Astrocyte (in vitro differentiated cells and primary cell): ENCODE results near the gene KSR2. TPM values are rescaled to one million over a fixed set of nuclear protein-coding genes. Genes with fewer than 3 reads are reported as not detected.

Experiments used
- DNase-seq: peaks from one replicate; pipeline ENCODE4 v3.0.0-alpha.2; 2010; ENCODE audit warnings: low read depth
- FAIRE-seq: peaks from 2 replicates; lab custom pipeline; 2011; peaks lifted over from hg19 to GRCh38; lab: Jason Lieb, UNC
- H2AFZ ChIP-seq: 2 replicates; pipeline ENCODE4 v1.6.0; 2012; ENCODE audit warnings: low read depth, low read length, inconsistent platforms
- H3K27ac ChIP-seq: 2 replicates; pipeline ENCODE4 v1.5.1; 2011; ENCODE audit warnings: low read depth, low read length, inconsistent platforms
- H3K27me3 ChIP-seq: 2 replicates; pipeline ENCODE4 v1.6.0; 2011; ENCODE audit warnings: low read length, inconsistent platforms; ENCODE audit not compliant: insufficient read depth
- H3K36me3 ChIP-seq: 2 replicates; pipeline ENCODE4 v1.5.1; 2011; ENCODE audit warnings: low read length, inconsistent platforms; ENCODE audit not compliant: insufficient read depth
- H3K4me1 ChIP-seq: 2 replicates; pipeline ENCODE4 v1.5.1; 2011; ENCODE audit warnings: low read length, inconsistent platforms; ENCODE audit not compliant: insufficient read depth
- H3K4me2 ChIP-seq: 2 replicates; pipeline ENCODE4 v1.6.0; 2012; ENCODE audit warnings: low read length, inconsistent platforms
- H3K4me3 ChIP-seq: 2 replicates; pipeline ENCODE4 v1.5.1; 2011; ENCODE audit warnings: low read depth, mild to moderate bottlenecking, low read length, inconsistent platforms; ENCODE audit not compliant: insufficient read depth
- H3K79me2 ChIP-seq: 2 replicates; pipeline ENCODE4 v1.6.0; 2012; ENCODE audit warnings: mild to moderate bottlenecking, low read length, inconsistent platforms; ENCODE audit not compliant: insufficient read depth
- H3K9ac ChIP-seq: 2 replicates; pipeline ENCODE4 v1.6.0; 2012; ENCODE audit warnings: mild to moderate bottlenecking, low read length, inconsistent platforms
- H3K9me3 ChIP-seq: 2 replicates; pipeline ENCODE4 v1.5.1; 2012; ENCODE audit warnings: low read depth, mild to moderate bottlenecking, low read length, inconsistent platforms; ENCODE audit not compliant: insufficient read depth
- H4K20me1 ChIP-seq: 2 replicates; pipeline ENCODE4 v1.6.0; 2012; ENCODE audit warnings: low read length, inconsistent platforms; ENCODE audit not compliant: insufficient read depth
- H3K27ac Mint-ChIP-seq: one replicate; pipeline ENCODE4 v1.8.0; 2021; ENCODE audit warnings: mild to moderate bottlenecking, mixed read lengths; ENCODE audit not compliant: unreplicated experiment
- H3K27me3 Mint-ChIP-seq: one replicate; pipeline ENCODE4 v1.8.0; 2021; ENCODE audit warnings: low read depth, mixed read lengths; ENCODE audit not compliant: unreplicated experiment
- H3K36me3 Mint-ChIP-seq: one replicate; pipeline ENCODE4 v1.8.0; 2021; ENCODE audit warnings: low read depth, mixed read lengths; ENCODE audit not compliant: unreplicated experiment
- H3K4me1 Mint-ChIP-seq: one replicate; pipeline ENCODE4 v1.8.0; 2021; ENCODE audit warnings: low read depth, mixed read lengths; ENCODE audit not compliant: unreplicated experiment
- H3K4me3 Mint-ChIP-seq: one replicate; pipeline ENCODE4 v1.8.0; 2021; ENCODE audit warnings: mild to moderate bottlenecking, moderate library complexity, mixed read lengths; ENCODE audit not compliant: unreplicated experiment
- H3K9me3 Mint-ChIP-seq: one replicate; pipeline ENCODE4 v1.8.0; 2021; ENCODE audit warnings: mild to moderate bottlenecking, mixed read lengths; ENCODE audit not compliant: unreplicated experiment
- CTCF ChIP-seq: IDR thresholded peaks from 2 replicates; pipeline ENCODE4 v1.5.1; 2011; ENCODE audit warnings: low read depth, mild to moderate bottlenecking, inconsistent platforms, low read length, moderate library complexity; ENCODE audit not compliant: insufficient read depth
- EZH2 ChIP-seq: IDR thresholded peaks from 2 replicates; pipeline ENCODE4 v1.6.1; 2012; ENCODE audit warnings: mild to moderate bottlenecking, low read length, inconsistent platforms; ENCODE audit not compliant: insufficient read depth
- total RNA-seq: library from RNA; stranded (reverse); gene quantifications from 2 replicates; pipeline ENCODE4 v1.2.1, GENCODE V29; 2021

KSR2 gene
- total RNA-seq, 1 donor from 2014 or later = 0.98 TPM

GRCh38 chr12:117606024-117606423, 362.8 kb downstream of the KSR2 start:
- Mint-ChIP-seq H3K27ac (no peak overlapping the region), H3K4me1 (no peaks in the 10 kb centered on the region), H3K27me3 (peaks cover 12% of the 10 kb centered on the region), H3K9me3 (no peaks in the 10 kb centered on the region), H3K4me3 (no peak overlapping the region), H3K36me3 (no peaks in the 10 kb centered on the region)
- H3K4me2 ChIP-seq = no peak overlapping the region
- H3K79me2 ChIP-seq = no peaks in the 10 kb centered on the region
- FAIRE-seq (no peak), DNase-seq (no peak)
- TF ChIP-seq CTCF (no peak), EZH2 (no peak)
- no peaks in the 10 kb centered on the region for H3K4me1 ChIP-seq
- no peaks in the 10 kb centered on the region for H4K20me1 ChIP-seq
- no peak overlapping the region for H3K4me3 ChIP-seq
- no peaks in the 10 kb centered on the region for H3K36me3 ChIP-seq
- H3K27ac ChIP-seq = no peak overlapping the region
- H3K27me3 ChIP-seq = no peaks in the 10 kb centered on the region
- H3K9me3 ChIP-seq = no peaks in the 10 kb centered on the region
- H3K9ac ChIP-seq = no peak overlapping the region
- H2AFZ ChIP-seq = no peak overlapping the region

- no peaks in the 10 kb centered on the region for H3K4me1 Mint-ChIP-seq
- H3K4me1 ChIP-seq = no peaks in the 10 kb centered on the region
- no peak overlapping the region for H3K9ac ChIP-seq
- no peak overlapping the region for H3K4me3 Mint-ChIP-seq
- H3K9me3 ChIP-seq = no peaks in the 10 kb centered on the region
- H3K27ac ChIP-seq = no peak overlapping the region
- H3K9me3 Mint-ChIP-seq = no peaks in the 10 kb centered on the region
- H3K36me3 ChIP-seq = no peaks in the 10 kb centered on the region
- H2AFZ ChIP-seq = no peak overlapping the region
- FAIRE-seq (no peak), DNase-seq (no peak)
- H3K27me3 Mint-ChIP-seq = peaks cover 12% of the 10 kb centered on the region
- H3K36me3 Mint-ChIP-seq = no peaks in the 10 kb centered on the region
- TF ChIP-seq CTCF = no peak
- no peak for TF ChIP-seq EZH2
- H3K4me3 ChIP-seq = no peak overlapping the region
- H3K79me2 ChIP-seq = no peaks in the 10 kb centered on the region
- no peak overlapping the region for H3K27ac Mint-ChIP-seq
- no peaks in the 10 kb centered on the region for H3K27me3 ChIP-seq
- H3K4me2 ChIP-seq = no peak overlapping the region
- no peaks in the 10 kb centered on the region for H4K20me1 ChIP-seq
Observed at GRCh38 chr12:117603316-117604113, 365.3 kb downstream of the KSR2 start.

- Mint-ChIP-seq H3K9me3 (no peaks in the 10 kb centered on the region), H3K4me3 (no peak overlapping the region), H3K27ac (no peak overlapping the region), H3K4me1 (no peaks in the 10 kb centered on the region), H3K36me3 (no peaks in the 10 kb centered on the region), H3K27me3 (peaks cover 2% of the 10 kb centered on the region)
- Histone ChIP-seq H3K27me3 (no peaks in the 10 kb centered on the region), H2AFZ (no peak overlapping the region), H3K4me1 (no peaks in the 10 kb centered on the region), H3K79me2 (no peaks in the 10 kb centered on the region), H4K20me1 (no peaks in the 10 kb centered on the region), H3K27ac (no peak overlapping the region), H3K4me2 (no peak overlapping the region), H3K4me3 (no peak overlapping the region), H3K9me3 (no peaks in the 10 kb centered on the region), H3K9ac (no peak overlapping the region), H3K36me3 (no peaks in the 10 kb centered on the region)
- FAIRE-seq (no peak), DNase-seq (no peak)
- TF ChIP-seq EZH2 (no peak), CTCF (no peak)
Observed at GRCh38 chr12:117599849-117600248, 368.9 kb downstream of the KSR2 start.
